Neural progenitor cell (in vitro differentiated cells): ENCODE results near the gene COL21A1. TPM values are rescaled to one million over a fixed set of nuclear protein-coding genes. Genes with fewer than 3 reads are reported as not detected.

Experiments used
- DNase-seq: peaks from one replicate; pipeline ENCODE4 v3.0.0-alpha.2; 2016; ENCODE audit warnings: low spot score
- H2AFZ ChIP-seq: fragments of 200-600 bp; sonication (generic); replicated peaks from 2 replicates; pipeline ENCODE4 v1.6.1; 2016; ENCODE audit warnings: antibody characterized with exemption
- H3F3A ChIP-seq: fragments of 200-600 bp; sonication (generic); 2 replicates; pipeline ENCODE4 v1.6.1; 2016; ENCODE audit warnings: antibody characterized with exemption, low read depth
- H3K27ac ChIP-seq: fragments of 200-600 bp; sonication (generic); 2 replicates; pipeline ENCODE4 v1.5.1; 2016; ENCODE audit warnings: mild to moderate bottlenecking
- H3K27me3 ChIP-seq: fragments of 200-600 bp; sonication (generic); 2 replicates; pipeline ENCODE4 v1.6.1; 2016; ENCODE audit warnings: mild to moderate bottlenecking, moderate library complexity
- H3K36me3 ChIP-seq: fragments of 200-600 bp; sonication (generic); 2 replicates; pipeline ENCODE4 v1.5.1; 2016
- H3K4me1 ChIP-seq: fragments of 200-600 bp; sonication (generic); 2 replicates; pipeline ENCODE4 v1.6.1; 2016; ENCODE audit warnings: mixed run types
- H3K4me2 ChIP-seq: fragments of 200-600 bp; sonication (generic); 2 replicates; pipeline ENCODE4 v1.6.1; 2016
- H3K4me3 ChIP-seq: fragments of 200-600 bp; sonication (generic); 2 replicates; pipeline ENCODE4 v1.5.1; 2016
- H3K79me2 ChIP-seq: fragments of 200-600 bp; sonication (generic); 2 replicates; pipeline ENCODE4 v1.6.1; 2016; ENCODE audit warnings: low read depth
- H3K9ac ChIP-seq: fragments of 200-600 bp; sonication (generic); 2 replicates; pipeline ENCODE4 v1.6.1; 2016
- H3K9me3 ChIP-seq: fragments of 200-600 bp; sonication (generic); 2 replicates; pipeline ENCODE4 v1.5.1; 2016; ENCODE audit warnings: low read depth
- H4K20me1 ChIP-seq: fragments of 200-600 bp; sonication (generic); 2 replicates; pipeline ENCODE4 v1.6.1; 2016; ENCODE audit warnings: low read depth
- H3K27ac Mint-ChIP-seq: 3 replicates; pipeline ENCODE4 v1.8.0; 2021; ENCODE audit warnings: mixed read lengths
- H3K27me3 Mint-ChIP-seq: 2 replicates; pipeline ENCODE4 v1.8.0; 2022; ENCODE audit warnings: low read depth, mild to moderate bottlenecking, inconsistent platforms, moderate library complexity, mixed read lengths; ENCODE audit not compliant: insufficient read depth
- H3K36me3 Mint-ChIP-seq: 3 replicates; pipeline ENCODE4 v1.8.0; 2021; ENCODE audit warnings: mixed read lengths
- H3K4me1 Mint-ChIP-seq: 3 replicates; pipeline ENCODE4 v1.8.0; 2021; ENCODE audit warnings: mixed read lengths
- H3K4me3 Mint-ChIP-seq: 3 replicates; pipeline ENCODE4 v1.8.0; 2021; ENCODE audit warnings: mild to moderate bottlenecking, moderate library complexity, mixed read lengths
- H3K9me3 Mint-ChIP-seq: 3 replicates; pipeline ENCODE4 v1.8.0; 2020; ENCODE audit warnings: mixed read lengths
- CTCF ChIP-seq: fragments of 200-600 bp; sonication (generic); IDR thresholded peaks from 2 replicates; pipeline ENCODE4 v1.5.1; 2017; ENCODE audit warnings: antibody characterized with exemption, mild to moderate bottlenecking
- EZH2 ChIP-seq: fragments of 200-600 bp; sonication (generic); IDR thresholded peaks from 2 replicates; pipeline ENCODE4 v1.6.1; 2017; ENCODE audit warnings: antibody characterized with exemption, mild to moderate bottlenecking, moderate library complexity
- EZH2phosphoT487 ChIP-seq: fragments of 200-600 bp; sonication (generic); IDR thresholded peaks from 2 replicates; pipeline ENCODE4 v1.6.1; 2017; ENCODE audit warnings: antibody characterized with exemption
- total RNA-seq: library from RNA; depleted of rRNA; stranded (reverse); fragments of >200 nt; gene quantifications from 2 replicates; pipeline ENCODE4 v1.2.3, GENCODE V29; 2015; ENCODE audit warnings: low replicate concordance

Gene COL21A1
- total RNA-seq, 1 donor from 2014 or later = 0.95 TPM

DNA sequence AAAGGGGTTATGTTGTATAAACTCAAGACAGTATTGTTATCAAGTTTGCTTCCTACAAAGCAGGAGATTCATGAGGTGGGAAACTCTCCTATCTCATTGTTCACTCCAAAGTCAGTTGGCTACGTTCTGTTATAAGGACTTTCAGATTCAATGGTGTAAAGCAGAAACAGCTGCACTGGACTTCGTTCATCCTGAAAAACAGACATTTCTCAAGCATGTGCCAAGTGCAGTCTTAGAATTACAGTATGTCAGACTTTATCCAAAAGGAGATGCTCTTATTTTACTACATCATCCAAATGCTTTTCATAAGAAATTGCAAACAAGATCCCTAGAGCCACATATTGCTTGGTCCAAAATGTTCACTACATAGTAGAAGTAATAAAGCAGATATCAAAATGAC is 14.9 kb downstream of the COL21A1 start:
- Mint-ChIP-seq H3K4me1 (no peaks in the 10 kb centered on the region), H3K27ac (no peak overlapping the region), H3K4me3 (no peak overlapping the region), H3K36me3 (no peaks in the 10 kb centered on the region), H3K27me3 (no peaks in the 10 kb centered on the region), H3K9me3 (no peaks in the 10 kb centered on the region)
- no peaks in the 10 kb centered on the region for H3K36me3 ChIP-seq
- TF ChIP-seq EZH2 = no peak
- no peak for TF ChIP-seq EZH2phosphoT487
- TF ChIP-seq CTCF = no peak
- H4K20me1 ChIP-seq = no peaks in the 10 kb centered on the region
- no peaks in the 10 kb centered on the region for H3K79me2 ChIP-seq
- H3K4me3 ChIP-seq = no peak overlapping the region
- H3K27me3 ChIP-seq = no peaks in the 10 kb centered on the region
- no peak overlapping the region for H2AFZ ChIP-seq
- H3K9ac ChIP-seq = no peak overlapping the region
- no peaks in the 10 kb centered on the region for H3F3A ChIP-seq
- no peaks in the 10 kb centered on the region for H3K4me1 ChIP-seq
- H3K27ac ChIP-seq = no peak overlapping the region
- H3K9me3 ChIP-seq = no peaks in the 10 kb centered on the region
- no peak overlapping the region for H3K4me2 ChIP-seq
- no peak for DNase-seq

GRCh38 chr6:56231827-56232226 is 15.6 kb downstream of the COL21A1 start:
- TF ChIP-seq EZH2 (no peak), CTCF (no peak), EZH2phosphoT487 (no peak)
- H3K4me3 Mint-ChIP-seq = no peak overlapping the region
- Histone ChIP-seq H3K9me3 (no peaks in the 10 kb centered on the region), H3K27me3 (no peaks in the 10 kb centered on the region), H3K4me1 (no peaks in the 10 kb centered on the region), H3K36me3 (no peaks in the 10 kb centered on the region), H3K27ac (no peak overlapping the region), H3F3A (no peaks in the 10 kb centered on the region), H3K9ac (no peak overlapping the region), H3K4me3 (no peak overlapping the region), H3K4me2 (no peak overlapping the region), H2AFZ (no peak overlapping the region), H3K79me2 (no peaks in the 10 kb centered on the region), H4K20me1 (no peaks in the 10 kb centered on the region)
- DNase-seq = no peak
- no peak overlapping the region for H3K27ac Mint-ChIP-seq
- no peaks in the 10 kb centered on the region for H3K27me3 Mint-ChIP-seq
- H3K9me3 Mint-ChIP-seq = no peaks in the 10 kb centered on the region
- H3K4me1 Mint-ChIP-seq = no peaks in the 10 kb centered on the region
- H3K36me3 Mint-ChIP-seq = no peaks in the 10 kb centered on the region

- no peaks in the 10 kb centered on the region for H3K9me3 ChIP-seq
- no peak overlapping the region for H3K4me2 ChIP-seq
- no peaks in the 10 kb centered on the region for H3K4me1 ChIP-seq
- no peak overlapping the region for H2AFZ ChIP-seq
- Mint-ChIP-seq H3K4me3 (no peak overlapping the region), H3K9me3 (no peaks in the 10 kb centered on the region), H3K27ac (no peak overlapping the region), H3K4me1 (no peaks in the 10 kb centered on the region), H3K27me3 (no peaks in the 10 kb centered on the region), H3K36me3 (no peaks in the 10 kb centered on the region)
- TF ChIP-seq CTCF (no peak), EZH2 (no peak), EZH2phosphoT487 (no peak)
- H4K20me1 ChIP-seq = no peaks in the 10 kb centered on the region
- H3K9ac ChIP-seq = no peak overlapping the region
- no peaks in the 10 kb centered on the region for H3K27me3 ChIP-seq
- no peaks in the 10 kb centered on the region for H3K79me2 ChIP-seq
- DNase-seq = no peak
- H3K4me3 ChIP-seq = no peak overlapping the region
- no peak overlapping the region for H3K27ac ChIP-seq
- H3F3A ChIP-seq = no peaks in the 10 kb centered on the region
- no peaks in the 10 kb centered on the region for H3K36me3 ChIP-seq
Measured at GRCh38 chr6:56230976-56231566, 16.3 kb downstream of the COL21A1 start.
